Measurements from ENCODE around the gene NRP2.
A peak's percentile ranks its signal among the peaks of the same experiment; 100 is the strongest.

The NRP2 gene

DNA sequence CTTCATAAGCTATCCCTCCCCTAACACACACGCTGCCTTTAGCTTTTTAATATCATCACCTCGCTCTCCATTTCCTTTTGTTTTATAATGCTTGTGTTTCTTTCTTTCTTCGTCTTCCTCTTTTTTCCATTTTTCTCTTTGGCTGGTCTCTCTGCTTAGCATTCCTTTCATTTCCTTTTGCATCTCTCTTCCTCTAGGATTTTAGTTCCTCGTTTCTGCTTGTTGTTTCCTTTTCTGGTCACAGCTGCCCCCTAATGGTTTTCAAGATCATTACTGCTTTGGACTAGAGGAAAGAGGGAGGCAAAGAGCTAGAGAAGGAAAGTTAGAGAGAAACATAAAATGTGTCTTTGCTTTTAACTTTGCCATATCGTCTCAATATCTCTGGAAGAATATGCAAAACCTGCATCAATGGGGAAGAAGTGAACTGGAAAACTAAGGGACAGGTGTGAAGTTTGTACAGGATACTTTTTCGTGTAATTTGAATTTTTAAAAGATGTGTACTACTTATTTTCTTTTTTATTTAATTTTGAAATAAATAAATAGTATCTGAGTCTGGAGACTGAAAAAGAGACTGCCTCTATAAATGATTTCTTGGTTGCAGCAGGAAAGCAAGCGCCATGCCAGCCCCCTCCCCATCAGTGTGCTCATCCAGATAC is 6.3 kb upstream of the NRP2 start:
- peak; percentile 85 for DNase-seq (ENCODE audit: low read depth)
- TF ChIP-seq, protein P1, sequence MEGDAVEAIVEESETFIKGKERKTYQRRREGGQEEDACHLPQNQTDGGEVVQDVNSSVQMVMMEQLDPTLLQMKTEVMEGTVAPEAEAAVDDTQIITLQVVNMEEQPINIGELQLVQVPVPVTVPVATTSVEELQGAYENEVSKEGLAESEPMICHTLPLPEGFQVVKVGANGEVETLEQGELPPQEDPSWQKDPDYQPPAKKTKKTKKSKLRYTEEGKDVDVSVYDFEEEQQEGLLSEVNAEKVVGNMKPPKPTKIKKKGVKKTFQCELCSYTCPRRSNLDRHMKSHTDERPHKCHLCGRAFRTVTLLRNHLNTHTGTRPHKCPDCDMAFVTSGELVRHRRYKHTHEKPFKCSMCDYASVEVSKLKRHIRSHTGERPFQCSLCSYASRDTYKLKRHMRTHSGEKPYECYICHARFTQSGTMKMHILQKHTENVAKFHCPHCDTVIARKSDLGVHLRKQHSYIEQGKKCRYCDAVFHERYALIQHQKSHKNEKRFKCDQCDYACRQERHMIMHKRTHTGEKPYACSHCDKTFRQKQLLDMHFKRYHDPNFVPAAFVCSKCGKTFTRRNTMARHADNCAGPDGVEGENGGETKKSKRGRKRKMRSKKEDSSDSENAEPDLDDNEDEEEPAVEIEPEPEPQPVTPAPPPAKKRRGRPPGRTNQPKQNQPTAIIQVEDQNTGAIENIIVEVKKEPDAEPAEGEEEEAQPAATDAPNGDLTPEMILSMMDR (conservative IDR thresholded peaks at IDR 0.05; ENCODE audit: low read depth, low read length), result peak; percentile 82
- peak overlapping the region; percentile 24 for H3K4me3 ChIP-seq (ENCODE audit: low read depth, low read length)

DNA sequence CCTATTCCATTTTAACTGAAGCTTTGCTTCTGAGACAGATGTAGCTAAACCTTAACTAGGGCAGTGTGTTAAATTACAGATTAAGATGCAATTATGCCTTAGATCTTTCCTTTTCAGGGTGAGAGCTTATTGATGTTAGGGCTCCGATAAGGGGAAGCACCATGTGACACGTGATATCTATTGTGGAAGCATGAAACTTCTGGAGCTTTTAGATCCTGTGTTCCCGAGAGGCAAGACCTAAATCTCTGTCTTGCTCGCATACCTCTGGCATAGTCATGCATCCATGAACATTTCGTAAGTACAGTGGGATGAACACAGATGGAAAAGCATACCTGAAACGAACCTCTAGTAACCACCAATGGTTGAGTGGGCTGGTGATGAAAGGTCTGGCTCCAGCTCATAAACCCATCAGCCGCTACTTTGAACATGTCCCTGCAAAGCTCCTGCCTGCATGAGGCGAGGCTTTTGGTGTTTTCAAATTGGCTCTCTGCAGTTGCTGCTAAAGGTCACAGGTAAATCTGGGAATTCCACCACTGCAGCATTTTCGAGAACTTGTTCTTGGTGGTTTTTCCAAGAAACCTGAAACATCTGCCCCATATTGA is 3.7 kb upstream of the NRP2 start:
- no peak overlapping the region for H3K4me3 ChIP-seq (ENCODE audit: low read depth, low read length)
- TF ChIP-seq, protein P1 (conservative IDR thresholded peaks at IDR 0.05; ENCODE audit: low read depth, low read length), result no peak
- no peak for DNase-seq (ENCODE audit: low read depth)

DNA sequence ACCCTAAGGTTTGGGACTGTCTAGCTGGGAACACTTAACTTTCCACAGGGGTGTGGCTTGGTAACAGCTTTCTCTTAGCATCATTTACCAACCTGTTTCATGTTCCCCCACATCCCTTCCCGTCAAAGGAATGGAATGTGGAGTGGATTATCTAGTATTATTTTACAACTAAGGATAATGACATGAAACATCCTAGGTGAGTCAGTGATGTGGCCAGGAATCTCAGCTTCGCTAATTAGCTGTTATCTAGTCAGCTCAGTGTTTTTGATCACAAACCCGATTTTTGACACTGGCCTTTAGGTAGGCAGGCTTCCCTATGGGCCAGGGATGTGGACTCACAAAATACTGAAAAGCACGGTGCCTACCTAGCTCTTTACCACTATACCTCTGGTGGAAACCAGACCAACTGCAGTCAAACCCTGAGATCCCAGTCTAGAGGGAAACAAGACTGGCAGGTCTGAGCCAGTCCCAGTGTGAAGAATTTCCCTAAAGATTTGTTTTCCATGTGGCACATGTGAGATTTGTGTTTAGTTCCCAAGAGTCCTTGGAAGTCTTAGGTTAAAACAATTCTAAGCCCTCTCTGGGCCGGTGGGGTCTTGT is 2.8 kb upstream of the NRP2 start:
- H3K4me3 ChIP-seq (ENCODE audit: low read depth, low read length), result no peak overlapping the region
- TF ChIP-seq, protein P1 (conservative IDR thresholded peaks at IDR 0.05; ENCODE audit: low read depth, low read length), result no peak

DNA sequence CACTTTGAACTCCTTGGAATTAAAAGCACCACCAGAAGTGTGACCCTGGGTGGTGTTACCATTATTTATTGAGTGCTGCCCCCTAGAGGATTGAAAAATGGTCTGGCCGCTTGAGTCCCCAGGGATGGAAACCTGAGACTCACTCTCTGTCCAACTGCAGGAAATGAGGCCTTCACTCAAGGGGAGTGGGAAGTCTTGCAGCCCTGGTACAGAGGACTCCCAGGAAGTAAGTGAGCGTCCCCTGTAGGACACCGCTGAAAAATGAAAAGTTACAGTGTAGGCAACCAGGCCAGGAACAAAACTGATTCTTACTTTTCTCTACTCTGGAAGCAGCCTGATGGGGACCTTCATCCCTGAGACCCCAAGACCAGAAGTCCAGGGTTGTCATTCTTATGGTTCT is 2.2 kb upstream of the NRP2 start:
- TF ChIP-seq, protein P1 (conservative IDR thresholded peaks at IDR 0.05; ENCODE audit: low read depth, low read length), result peak; percentile 80
- DNase-seq (ENCODE audit: low read depth), result peak; percentile 97
- no peak overlapping the region for H3K4me3 ChIP-seq (ENCODE audit: low read depth, low read length)

More for the DNA sequence above, 2.8 kb upstream of the NRP2 start:
- DNase-seq (ENCODE audit: low read depth), result no peak

DNA sequence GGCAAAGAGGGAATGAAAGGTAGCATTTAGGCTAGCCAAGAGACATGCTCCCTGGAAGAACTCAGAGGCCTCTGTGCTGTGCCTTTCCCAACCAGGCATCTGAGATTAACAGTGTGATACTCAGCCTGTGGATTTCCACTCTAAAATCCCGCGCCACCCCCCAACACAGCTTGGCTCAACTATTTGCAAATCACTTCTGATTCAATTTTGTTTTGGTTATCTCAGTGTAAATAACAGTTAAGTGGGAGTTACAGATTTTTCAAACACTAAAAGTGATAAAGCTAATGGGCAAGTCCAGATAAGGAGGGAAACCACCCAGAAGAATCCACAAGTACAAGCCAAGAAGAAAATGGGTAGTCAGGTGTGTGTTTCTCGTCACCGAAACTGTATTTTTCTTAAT is 1.4 kb upstream of the NRP2 start:
- TF ChIP-seq, protein P1 (conservative IDR thresholded peaks at IDR 0.05; ENCODE audit: low read depth, low read length), result no peak
- DNase-seq (ENCODE audit: low read depth), result no peak
- H3K4me3 ChIP-seq (ENCODE audit: low read depth, low read length), result no peak overlapping the region

DNA sequence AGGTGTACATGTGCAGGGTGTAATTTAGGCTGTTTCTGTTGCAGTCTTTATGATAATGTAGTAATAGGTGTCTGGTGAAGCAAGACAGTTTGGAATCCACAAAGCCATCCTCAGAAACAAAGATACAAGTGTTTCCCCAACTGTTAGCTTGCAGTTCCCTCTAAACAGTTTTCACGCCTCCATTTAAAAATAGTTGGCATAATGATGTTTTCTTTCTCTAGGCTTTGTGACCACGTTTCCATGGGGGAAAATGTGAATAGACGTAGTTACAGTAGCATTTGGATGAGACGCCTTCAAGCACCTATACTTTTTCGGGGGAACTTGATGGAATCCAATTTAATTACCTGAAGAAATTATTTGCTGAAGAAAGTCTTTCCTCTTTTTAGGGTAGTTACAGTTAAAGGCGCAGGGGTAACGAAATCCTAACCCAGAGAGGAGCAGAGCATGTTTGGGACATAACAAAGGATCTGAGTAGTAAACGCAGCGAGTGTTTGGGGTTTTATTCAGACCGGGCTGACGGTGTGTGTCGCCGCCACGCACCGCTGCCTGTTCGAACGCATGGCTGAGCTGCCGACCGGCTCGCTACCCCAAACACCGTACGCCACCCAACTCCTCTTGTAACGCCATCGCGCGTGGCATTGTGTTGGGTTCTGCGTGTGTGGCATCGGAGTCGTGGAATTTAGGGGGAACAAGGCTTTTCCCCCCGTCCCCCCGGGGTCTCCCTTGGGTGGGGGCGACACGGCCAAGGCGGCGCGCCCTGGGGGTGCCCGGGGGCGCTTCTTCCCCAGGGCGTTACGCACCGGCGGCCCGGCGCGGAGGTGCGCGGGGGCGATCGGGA is 681 bp upstream of the NRP2 start:
- TF ChIP-seq, protein P1 (conservative IDR thresholded peaks at IDR 0.05; ENCODE audit: low read depth, low read length), result no peak
- DNase-seq (ENCODE audit: low read depth), result peak; percentile 29
- peak overlapping the region; percentile 77 for H3K4me3 ChIP-seq (ENCODE audit: low read depth, low read length)

Data from choroid plexus epithelial cell (primary cell).